NCI-H82 (cell line): ENCODE measurements around the gene PLD1.
"Not testable (repeated sequence)": the region's sequence is repeated elsewhere in the genome, so short reads cannot be mapped to it uniquely, and the experiment has no call there.

Source experiments
- DNase-seq: peaks from one replicate; lab custom pipeline; 2025; lab: John Stamatoyannopoulos, UW

Gene PLD1

DNA sequence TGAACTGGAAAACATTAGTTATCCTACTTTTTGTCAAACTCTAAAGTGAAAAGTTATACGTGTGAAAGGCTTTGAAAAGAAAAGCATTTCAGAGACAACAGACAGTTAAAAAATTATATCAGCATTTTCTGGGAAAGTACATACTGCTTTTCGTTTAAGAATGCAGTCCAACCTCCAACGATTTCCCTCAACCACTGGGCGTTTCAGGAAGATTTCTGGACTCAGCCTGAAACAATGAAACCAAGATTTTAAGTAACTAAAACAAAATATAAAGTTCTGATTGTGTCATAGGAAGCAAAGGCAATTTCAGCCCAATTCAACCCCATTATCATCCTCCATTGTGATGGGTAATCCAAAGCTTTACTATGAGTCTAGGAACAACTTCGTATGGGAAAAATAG lies 110.7 kb downstream of the PLD1 start:
- no peak for DNase-seq

DNA sequence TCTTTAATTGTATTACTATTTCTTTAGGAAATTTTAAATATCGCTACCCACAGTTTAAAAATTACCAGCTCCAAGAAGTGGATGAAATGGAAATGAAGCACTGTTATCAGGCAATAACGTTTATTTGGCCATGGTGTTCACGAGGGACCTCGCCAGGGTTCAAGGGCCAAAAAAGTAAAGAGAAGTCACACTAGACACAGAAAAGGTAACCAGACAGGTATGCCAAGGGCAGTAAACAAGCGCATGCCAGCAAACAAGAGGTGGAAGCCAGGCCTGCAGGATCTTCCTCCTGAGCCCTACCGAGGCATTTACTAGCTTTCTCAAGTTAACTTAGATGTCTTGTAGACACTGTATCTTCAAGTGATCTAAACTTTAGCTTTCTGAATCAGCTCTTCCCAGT lies 113.5 kb downstream of the PLD1 start:
- no peak for DNase-seq

DNA sequence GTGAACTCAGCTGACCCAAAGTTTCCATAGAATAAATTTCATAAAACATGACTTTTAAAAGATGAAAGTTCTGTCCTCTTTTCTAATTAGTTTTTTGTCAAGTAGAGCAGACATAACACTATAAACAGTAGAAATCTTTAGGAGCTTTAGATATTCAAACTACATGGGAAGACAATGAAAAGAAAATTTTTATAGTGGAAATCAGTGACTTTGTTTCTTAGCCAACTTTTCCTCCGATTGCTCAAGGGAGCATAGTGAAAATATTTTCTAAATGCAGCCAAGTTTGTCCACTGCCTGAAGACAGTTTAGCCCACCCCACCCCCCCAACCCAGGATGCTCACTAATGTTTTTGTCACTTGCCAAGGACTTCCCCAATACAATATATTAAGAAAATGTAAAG lies 114.9 kb downstream of the PLD1 start:
- DNase-seq = no peak

DNA sequence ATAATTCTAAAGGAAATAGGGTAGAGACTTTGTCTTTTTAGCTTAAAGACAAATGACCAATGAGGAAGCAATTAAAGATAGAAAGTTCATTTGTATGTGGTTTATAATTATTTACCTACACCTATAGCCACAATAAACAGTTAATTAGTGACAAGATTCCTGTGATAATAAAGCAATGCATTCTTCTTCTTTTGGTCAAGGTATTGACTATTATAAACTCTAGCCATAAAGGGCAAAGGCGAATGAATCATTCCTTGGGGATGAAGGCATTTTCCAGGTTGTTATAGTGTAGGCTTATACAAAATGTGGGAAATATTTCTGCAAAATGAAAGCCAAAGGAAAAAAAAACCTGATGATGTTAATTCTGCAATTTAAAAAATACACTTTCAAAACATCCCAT lies 115.4 kb downstream of the PLD1 start:
- DNase-seq = no peak

DNA sequence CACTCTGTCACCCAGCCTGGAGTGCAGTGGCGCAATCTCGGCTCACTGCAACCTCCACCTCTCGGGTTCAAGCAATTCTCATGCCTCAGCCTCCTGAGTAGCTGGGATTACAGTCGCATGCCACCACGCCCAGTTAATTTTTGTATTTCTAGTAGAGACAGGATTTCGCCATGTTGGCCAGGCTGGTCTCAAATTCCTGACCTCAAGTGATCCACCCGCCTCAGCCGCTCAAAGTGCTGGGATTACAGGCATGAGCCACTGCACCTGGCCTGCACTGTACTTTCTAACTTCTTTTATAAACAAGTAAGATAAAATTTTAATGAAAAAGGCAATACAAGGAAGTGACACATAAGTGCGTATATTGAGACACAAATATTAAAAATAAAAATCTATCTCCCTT lies 117.7 kb downstream of the PLD1 start:
- not testable (repeated sequence) for DNase-seq

DNA sequence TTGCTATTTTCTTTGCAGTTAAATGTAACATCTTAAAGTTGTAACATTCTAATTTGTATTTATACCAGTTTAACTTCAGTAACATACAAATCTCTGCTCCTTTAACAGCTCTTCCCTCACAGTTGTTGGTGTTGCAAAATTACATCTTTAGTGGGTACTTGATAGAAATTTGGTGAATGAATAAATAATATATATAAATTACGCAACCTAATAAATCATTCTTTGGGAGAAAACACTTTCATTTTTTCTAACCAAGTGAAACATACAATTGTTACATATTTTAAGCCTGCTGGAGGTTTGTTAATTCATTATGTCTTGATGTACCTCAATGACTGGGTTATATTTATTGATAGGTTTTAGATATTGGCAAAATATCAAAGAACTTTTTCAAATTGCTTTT lies 118.8 kb downstream of the PLD1 start:
- DNase-seq = no peak

DNA sequence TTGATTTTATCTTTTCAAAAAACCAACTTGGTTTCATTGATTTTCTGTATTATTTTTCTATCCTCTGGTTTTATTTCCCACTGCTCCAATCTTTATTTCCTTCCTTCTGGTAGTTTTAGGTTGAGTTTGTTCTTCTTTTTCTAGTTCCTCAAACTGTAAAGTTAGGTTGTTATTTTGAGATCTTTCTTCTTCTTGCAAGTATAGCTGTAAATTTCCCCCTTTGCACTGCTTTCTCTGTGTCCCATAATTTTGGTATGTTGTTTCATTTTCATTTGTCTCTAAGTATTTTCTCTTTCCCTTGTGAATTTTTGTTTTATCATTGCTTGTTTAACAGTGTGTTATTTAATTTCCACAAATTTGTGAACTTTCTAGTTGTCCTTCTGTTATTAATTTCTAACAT lies 120.0 kb downstream of the PLD1 start:
- DNase-seq = no peak

DNA sequence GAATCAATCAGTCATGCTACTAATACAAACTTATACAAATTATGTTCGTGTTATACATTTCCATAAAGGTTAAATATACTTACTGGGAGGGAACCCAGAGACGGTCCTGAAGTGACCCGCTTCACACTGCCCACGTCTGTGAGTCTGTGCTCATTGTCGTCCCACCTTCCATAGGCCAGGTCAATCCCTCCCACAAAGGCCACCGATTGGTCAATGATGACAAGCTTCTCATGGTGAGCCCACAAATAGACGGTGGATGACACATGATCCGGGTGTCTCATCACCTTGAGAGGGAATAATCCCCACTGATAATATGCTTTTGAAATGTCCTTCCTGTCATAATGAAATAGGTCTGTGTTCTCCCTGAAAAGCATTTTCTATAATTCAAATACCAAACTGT lies 121.7 kb downstream of the PLD1 start:
- DNase-seq = peak; percentile 23

DNA sequence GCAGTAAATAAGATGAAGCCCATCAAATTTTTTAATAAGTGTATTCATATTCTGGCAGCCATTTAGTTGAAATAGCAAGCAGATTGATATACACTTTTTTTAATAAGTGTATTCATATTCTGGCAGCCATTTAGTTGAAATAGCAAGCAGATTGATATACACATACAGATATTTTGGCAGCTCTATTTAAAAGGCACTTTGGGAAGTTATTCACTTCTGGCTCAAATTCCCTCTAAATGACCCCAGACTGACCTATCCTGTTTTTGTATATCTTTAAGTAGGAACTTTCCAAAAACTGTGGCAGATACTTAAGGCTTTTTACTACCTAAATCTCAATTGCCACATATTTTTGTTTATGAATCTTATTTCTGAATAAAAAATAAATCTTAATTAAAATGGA lies 122.3 kb downstream of the PLD1 start:
- DNase-seq = no peak

DNA sequence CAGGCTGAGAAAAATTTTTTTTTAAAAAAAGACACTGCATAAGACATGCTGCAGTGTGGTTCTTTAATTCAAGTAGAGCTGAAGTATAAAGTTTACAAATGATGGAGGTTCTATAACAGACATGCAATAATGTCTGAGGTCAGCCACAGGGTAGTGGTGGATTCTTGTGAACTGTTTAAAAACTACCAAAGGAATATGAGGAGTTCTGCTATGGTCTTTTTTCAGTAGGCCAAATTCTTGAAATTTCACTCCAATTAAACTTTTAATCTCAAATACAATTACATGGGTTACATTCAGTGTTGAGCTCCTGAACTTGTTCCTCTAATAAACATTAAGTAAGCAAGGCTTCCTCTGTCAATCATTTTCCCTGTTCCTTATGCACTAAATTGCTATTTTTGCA lies 122.7 kb downstream of the PLD1 start:
- DNase-seq = no peak

DNA sequence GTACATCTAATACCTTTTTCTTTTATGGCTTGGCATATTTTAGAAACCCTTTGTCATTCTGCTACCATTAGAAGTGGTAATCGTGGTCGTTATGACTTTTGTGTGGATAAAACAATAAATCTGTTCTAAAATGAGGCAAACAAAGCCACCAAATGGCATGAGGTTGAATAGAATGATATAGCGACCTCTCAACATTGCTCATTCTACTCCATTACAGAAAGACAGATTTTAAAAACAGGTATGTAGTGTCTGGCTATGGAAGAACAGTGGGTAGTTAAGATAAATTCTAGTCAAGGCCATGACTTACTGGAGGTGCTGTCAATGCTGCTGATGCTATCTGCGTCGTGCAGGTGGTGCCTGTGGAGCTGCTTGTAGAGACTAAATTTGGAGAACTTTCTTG lies 123.2 kb downstream of the PLD1 start:
- DNase-seq = no peak

DNA sequence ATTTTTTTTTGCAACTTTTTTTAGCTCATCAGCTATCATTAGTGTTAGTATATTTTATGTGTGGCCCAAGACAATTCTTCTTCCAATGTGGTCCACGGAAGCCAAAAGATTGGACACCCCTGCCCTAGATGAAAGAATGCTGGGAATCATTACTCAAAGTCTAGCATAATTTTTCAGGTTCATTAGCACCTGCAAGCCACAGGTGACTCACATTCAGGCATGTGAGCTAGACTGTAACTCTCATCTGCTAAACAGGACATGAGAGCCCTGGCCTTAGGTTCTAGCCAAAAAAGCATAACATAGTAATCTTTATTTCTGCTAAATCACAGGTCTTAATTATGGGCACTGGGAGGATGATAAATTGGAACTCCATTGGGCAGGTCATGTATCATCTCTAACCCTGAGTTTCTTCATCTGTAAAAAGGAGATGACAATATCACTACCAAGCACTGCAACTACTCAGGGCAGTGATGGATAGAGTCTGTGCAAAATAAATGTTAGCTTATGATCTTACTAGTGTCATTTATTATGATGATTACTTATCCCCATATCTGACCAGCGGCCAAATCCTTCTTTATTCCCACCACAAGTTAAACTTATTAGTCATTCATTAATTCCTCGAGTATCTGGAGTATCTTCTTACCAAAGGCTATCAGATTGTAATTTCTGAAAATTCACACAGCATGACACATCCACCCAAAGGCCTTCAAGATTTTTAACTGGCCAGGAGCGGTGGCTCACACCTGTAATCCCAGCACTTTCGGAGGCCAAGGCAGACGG lies 125.0 kb downstream of the PLD1 start:
- DNase-seq = no peak

DNA sequence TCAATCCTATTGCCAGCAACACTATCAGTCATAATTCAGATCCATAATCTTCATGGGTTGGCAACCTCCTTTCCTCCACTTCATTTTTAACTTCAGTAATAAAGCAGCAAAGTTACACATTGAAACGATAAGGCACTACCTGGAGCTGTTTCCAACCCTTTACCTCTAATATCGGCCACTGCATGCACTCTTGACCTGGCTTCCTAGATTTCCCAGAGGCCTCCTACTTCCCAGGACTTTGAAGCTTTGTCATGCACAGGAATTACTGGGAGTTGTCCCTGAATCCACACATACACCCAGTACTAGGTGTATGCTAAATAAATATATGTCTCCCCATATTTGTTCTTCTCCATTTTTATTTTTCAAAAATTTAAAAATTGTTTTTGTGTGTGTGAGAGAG lies 126.1 kb downstream of the PLD1 start:
- DNase-seq = no peak

DNA sequence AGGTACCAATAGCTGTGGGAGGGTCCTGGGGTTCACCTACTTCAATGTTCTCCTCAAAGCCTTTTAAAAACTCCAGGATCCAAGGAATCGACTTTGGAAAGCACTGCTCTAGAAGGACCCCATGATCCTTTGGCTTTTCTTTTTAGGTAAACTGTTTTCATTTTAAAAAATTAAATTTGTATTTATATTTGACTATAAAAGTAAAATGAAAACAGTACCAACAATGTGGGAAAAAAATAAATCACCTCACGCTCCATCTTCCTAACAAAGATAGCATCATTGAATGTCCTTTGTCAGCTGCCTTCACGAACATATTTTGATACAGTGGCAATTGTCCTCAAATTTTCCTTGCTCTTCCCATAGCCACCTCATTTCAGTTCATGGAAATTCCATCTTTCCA lies 127.5 kb downstream of the PLD1 start:
- DNase-seq = no peak

DNA sequence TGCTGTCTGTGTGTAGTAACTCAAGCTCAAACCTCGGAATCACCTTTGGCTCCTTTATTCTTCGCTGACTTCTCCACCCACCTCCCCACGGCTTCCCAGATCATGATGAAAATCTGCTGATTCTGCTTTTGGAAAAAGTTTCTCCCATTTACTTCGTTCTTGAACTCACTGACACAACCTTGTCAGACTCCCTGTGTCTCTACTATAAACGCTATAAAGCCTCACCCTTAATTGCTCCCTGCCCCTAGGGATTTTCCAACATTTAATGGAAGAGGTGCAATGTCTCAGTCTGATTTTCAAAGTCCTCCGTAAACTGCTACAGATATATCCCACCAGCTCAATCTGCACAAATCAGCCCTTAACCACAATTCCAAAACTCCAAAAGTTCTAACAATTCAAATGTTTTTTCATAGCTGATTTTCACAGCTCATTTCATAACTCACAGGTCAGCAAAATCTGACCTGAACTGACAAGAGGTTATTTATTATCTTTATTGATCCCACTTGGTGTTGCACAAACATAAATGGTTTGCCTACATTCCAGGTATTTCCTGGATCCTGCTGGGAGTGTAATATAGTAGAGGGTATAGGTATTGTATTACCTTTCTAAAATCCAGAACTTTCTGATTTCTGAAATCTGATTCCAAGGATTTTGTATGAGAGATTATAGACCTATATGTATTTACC lies 129.4 kb downstream of the PLD1 start:
- no peak for DNase-seq

DNA sequence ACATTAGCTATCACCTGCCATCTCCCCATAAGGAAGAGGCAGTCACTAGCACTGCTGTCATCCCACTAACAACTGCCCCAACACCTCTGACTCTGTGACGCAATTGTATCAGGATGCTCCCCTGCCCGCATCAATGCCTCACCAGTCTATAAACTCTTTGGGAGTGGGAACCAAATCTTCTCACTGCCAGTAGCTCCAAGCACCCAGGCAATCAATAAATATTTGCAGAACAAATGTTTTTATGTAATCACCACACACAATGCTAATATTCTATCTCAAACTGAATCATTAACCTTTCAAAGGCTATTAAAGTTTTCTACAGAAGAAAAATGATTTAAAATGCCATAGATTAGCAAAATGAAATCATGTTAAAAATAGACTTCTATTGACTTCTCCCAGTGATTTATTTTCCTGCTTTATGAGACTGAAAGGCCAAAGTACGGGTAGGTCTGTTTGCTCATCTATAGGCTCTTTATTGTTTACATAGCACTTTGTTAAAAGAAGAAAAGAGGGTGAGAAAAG lies 131.3 kb downstream of the PLD1 start:
- DNase-seq = no peak

DNA sequence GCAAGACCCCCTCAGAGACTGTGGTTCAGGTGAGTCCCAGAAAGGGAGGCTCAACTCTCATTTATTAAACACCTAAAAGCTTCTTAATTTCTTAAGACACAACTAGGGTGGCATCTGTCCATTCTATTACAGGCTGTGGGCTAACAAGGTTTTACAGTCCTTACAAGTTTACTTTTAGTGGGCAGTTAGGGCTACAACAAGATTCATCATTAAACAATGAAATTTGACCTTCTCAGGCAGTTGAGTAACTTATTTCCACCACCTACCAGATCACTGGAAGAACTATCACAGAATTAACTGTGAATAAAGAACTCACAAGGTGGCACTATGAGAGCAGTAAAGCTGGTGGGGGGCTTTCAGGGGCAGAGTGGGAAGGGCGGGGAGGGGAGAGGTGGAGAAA lies 132.6 kb downstream of the PLD1 start:
- DNase-seq = no peak

DNA sequence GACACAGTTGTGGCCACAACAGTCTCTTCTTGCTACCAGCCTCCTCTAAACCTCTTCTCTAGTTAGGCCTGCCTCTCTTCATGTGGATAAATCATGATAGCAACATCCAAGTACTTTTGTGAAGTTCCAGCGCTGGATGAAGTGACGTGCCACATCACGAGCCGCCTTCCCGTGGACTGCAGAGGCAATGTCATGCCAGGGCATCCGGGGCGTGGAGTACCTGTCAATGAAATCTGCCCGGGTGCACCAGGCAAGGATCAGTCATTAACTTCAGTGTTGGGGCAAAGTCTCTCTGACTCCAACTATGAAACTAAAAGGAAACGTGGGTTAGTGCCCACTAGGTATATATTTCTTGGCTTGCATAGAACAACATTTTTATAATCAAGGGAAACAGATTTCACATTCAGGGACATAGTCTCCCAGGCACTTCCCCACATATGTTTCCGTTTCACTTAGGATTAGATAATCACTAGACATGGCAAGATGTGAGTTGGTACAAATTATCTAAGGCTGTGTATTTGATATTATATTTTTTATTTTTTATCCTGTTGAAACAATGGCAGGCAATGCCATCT lies 133.6 kb downstream of the PLD1 start:
- DNase-seq = no peak

DNA sequence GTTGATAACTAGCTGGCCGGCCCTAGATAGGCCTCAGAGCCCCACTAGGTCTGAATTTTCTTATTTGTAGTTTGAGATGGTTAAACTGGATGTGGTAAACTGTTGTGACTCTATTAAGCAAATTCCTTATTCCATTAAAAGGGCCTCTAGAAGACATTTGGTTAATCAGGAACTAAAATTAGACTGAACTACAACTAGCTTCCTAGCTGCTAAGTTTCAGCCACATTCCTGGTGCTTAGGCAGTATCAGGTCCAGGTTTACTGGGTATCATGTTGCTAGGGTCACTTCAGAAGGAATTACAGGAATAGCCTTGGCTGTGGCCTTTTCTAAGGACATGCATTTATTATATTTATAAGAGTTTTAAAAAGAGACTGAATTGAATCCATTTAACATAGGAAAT lies 136.3 kb downstream of the PLD1 start:
- no peak for DNase-seq

DNA sequence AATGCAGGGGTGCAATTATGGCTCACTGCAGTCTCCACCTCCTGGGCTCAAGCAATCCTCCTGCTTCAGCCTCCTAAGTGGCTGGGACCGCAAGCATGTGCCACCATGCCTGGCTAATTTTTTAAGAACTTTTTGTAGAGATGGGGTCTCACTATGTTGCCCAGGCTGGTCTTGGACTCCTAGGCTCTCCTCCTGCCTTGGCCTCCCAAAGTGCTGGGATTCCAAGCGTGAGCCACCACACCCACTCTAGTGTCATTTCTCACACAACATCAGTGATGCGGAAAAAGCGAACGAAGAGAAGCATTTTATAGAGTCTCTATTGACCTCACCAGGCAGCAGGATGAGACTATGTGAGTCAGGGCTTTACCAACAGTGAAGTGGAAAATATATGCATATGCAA lies 137.7 kb downstream of the PLD1 start:
- no peak for DNase-seq

DNA sequence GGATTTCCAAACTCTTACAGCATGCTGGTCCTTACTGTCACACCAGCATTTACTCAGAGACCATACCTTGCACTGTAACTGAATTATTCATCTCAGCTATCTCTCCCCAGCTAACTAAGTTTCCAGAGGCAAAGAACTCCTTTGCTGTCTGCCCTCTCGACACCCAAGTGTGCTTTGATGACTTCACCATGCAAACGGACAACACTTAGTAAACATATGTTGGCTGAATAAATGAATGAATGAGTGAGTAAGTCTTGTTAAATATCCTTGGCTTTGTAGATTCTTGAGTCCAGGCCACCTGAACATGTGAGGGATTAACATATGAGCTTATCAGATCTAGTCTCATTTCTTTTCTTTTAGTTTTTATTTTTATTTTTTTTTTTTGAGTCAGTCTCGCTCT lies 138.2 kb downstream of the PLD1 start:
- DNase-seq = no peak

DNA sequence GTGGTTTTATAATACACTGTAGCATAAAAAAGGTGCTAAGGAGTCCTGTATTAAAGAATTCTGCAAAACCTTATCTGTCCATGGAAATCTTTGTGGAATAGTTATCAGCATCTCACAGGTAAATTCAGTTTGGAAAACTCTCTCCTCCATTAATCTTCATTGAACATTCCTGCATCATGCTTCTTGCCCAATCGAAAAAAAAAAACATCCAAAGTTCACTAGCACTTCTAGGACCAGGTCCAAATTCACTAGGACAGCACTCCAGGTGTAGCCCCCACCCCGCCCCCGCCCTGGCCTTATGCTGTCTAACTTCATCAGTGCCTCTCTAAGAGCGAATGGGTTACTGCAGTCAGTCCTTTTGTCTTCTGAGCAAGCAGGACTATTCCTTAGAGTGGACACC lies 138.6 kb downstream of the PLD1 start:
- DNase-seq = no peak

DNA sequence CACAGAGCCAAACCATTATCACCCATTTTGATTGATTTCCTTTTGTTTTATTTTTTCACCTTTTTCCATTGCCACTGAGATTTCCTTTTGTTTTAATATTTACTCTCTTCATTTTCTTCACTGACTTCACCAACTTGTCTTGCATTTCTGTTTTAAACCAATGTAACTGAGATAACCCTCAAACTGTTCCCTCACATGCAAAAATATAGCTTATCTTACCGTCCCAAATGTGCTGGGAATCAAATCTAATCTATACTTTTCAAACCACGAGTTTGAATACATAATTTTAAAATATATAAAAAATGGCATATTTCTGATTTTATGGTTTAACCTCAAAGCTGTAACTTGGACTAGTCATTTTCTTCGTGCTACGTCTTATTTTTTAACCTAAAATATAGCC lies 143.8 kb downstream of the PLD1 start:
- no peak for DNase-seq
